Upper lobe of right lung (tissue), 1 donor: Measurements from ENCODE around the gene GNG12. TPM values are rescaled to one million over a fixed set of nuclear protein-coding genes. Genes with fewer than 3 reads are reported as not detected.

Experiments
- ATAC-seq: fragments of 200-7000 bp; cut with Tn5 transposase; one replicate; pipeline ENCODE4 v1.9.1; 2020; ENCODE audit warnings: mild to moderate bottlenecking, moderate library complexity
- DNase-seq: peaks from one replicate; pipeline ENCODE4 v3.0.0-alpha.2; 2020
- H3K27ac ChIP-seq: fragments of 200-600 bp; one replicate; pipeline ENCODE4 v1.8.0; 2022
- H3K27me3 ChIP-seq: fragments of 200-600 bp; one replicate; pipeline ENCODE4 v1.8.0; 2022; ENCODE audit warnings: mild to moderate bottlenecking
- H3K36me3 ChIP-seq: fragments of 200-600 bp; one replicate; pipeline ENCODE4 v1.8.0; 2022
- H3K4me1 ChIP-seq: fragments of 200-600 bp; one replicate; pipeline ENCODE4 v1.8.0; 2022
- H3K4me3 ChIP-seq: fragments of 200-600 bp; one replicate; pipeline ENCODE4 v1.8.0; 2022; ENCODE audit warnings: mild to moderate bottlenecking
- H3K9me3 ChIP-seq: fragments of 200-600 bp; one replicate; pipeline ENCODE4 v1.8.0; 2022
- CTCF ChIP-seq: fragments of 200-600 bp; IDR thresholded peaks from one replicate; pipeline ENCODE4 v1.8.0; 2022; ENCODE audit warnings: antibody characterized with exemption
- intact Hi-C: fragments of 100-400 bp; cut with DNase I; formaldehyde crosslinking; loops from one replicate; pipeline ENCODE4 v1.11.0; 2022
- total RNA-seq: library from RNA; stranded (reverse); fragmentation: NEBNext Ultra II Directional; extraction: Animal tissue kit (Norgen Biotek cat#: 25700); gene quantifications from one replicate; pipeline ENCODE4 v1.2.1, GENCODE V29; 2021
- donor health status: DM: no; HTN: yes; CAD: no; lungs with severe emphysema.

GNG12 gene
- total RNA-seq, 1 donor from 2014 or later, result 59.8 TPM

GRCh38 chr1:67747671-67748546 lies 85.4 kb downstream of the GNG12 start:
- Histone ChIP-seq H3K4me3 (peak overlapping the region; percentile 14), H3K27ac (peak overlapping the region; percentile 62), H3K27me3 (no peaks in the 10 kb centered on the region), H3K4me1 (peaks cover 42% of the 10 kb centered on the region), H3K9me3 (no peaks in the 10 kb centered on the region), H3K36me3 (no peaks in the 10 kb centered on the region)
- no peak for DNase-seq
- intact Hi-C loops, result no loop called here
- no peak for ATAC-seq
- TF ChIP-seq CTCF, result no peak

DNA sequence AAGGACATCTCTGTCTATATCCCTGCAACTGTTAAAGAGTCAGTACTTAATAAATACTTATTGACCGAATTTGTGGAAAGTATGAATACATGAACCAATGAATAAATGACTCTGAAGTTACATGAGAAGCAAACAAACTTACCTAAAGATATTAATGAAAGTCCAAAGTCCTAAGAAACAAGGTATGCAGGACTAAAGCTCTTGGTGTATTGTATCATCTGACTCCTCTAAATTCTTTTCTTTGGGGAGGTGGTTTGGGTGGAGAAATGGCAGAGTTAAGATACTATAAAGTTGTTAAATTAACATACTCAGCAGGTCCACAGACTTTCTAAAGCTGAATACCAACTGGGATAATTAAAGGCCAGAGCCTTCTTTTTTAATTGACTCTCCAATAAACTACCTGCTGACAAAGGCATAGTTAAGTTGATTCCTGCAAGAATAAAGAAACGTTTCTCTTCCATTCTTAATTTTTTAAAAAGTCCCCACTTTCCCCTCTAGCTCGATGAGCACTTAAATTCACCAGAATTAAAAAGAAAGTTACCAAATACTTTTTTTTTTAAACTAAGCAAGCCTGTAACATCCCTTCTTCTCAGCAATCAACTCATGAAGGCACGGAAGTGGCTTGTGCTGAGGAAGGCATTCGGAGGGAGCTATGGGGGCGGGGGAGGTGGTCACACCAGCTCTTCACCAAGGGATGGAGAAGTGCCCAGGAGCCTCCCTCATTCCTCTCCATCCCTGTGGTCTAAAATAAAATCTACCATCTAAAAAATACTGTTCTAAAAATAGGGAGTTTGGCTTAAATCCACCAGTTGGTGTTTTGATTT lies 87.2 kb downstream of the GNG12 start:
- intact Hi-C loops, result no loop called here
- Histone ChIP-seq H3K36me3 (no peaks in the 10 kb centered on the region), H3K27me3 (no peaks in the 10 kb centered on the region), H3K27ac (no peak overlapping the region), H3K4me1 (peaks cover 42% of the 10 kb centered on the region), H3K9me3 (no peaks in the 10 kb centered on the region), H3K4me3 (no peak overlapping the region)
- no peak for TF ChIP-seq CTCF
- ATAC-seq, result no peak
- no peak for DNase-seq

GRCh38 chr1:67743072-67743725 lies 90.1 kb downstream of the GNG12 start:
- intact Hi-C loops, result no loop called here
- Histone ChIP-seq H3K36me3 (no peaks in the 10 kb centered on the region), H3K9me3 (no peaks in the 10 kb centered on the region), H3K27ac (no peak overlapping the region), H3K4me1 (peaks cover 19% of the 10 kb centered on the region), H3K27me3 (no peaks in the 10 kb centered on the region), H3K4me3 (no peak overlapping the region)
- DNase-seq (no peak), ATAC-seq (no peak)
- TF ChIP-seq CTCF, result no peak

DNA sequence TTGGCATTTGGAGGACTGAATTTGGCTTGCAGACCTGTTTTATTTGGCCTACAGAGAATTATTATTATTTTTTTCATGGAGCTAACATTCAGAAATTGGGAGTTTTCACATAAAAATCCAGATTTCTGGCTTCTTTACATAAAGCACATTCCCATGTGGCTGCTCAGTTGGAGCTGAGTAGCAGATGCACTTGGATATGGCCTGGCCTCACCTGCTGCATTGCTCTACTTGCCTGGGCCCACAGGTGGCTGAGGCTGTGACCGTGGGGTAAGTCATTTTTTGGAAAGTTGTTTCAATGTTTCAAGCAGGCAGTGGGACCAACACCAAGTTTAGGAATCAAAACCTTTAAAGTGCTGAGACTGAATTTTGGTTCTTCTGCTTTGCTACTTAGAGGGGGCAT lies 91.5 kb downstream of the GNG12 start:
- ATAC-seq (no peak), DNase-seq (no peak)
- Histone ChIP-seq H3K27ac (no peak overlapping the region), H3K9me3 (no peaks in the 10 kb centered on the region), H3K36me3 (no peaks in the 10 kb centered on the region), H3K4me3 (no peak overlapping the region), H3K4me1 (peaks cover 9% of the 10 kb centered on the region), H3K27me3 (no peaks in the 10 kb centered on the region)
- intact Hi-C loops, result no loop called here
- no peak for TF ChIP-seq CTCF

DNA sequence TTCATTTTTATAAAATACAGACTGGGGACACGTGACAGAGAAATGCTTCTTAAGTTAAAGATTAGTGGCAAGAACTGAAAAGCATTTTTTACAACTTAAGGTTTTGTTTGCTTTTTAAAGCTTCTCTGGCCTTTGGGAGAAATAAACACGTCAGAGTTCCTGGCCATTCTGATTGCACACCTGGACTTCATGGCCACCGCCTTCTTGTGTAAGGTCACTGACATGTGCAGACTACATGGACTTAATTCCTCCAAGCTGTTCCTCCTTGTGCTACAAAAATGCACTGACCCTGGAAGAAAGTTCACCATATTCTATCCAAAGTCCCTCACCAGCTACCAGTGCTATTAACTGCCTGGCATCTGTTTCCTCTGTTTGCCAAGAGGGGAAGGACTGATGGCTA lies 92.1 kb downstream of the GNG12 start:
- H3K36me3 ChIP-seq, result no peaks in the 10 kb centered on the region
- intact Hi-C loops, result no loop called here
- H3K4me3 ChIP-seq, result no peak overlapping the region
- TF ChIP-seq CTCF, result no peak
- no peaks in the 10 kb centered on the region for H3K9me3 ChIP-seq
- DNase-seq (no peak), ATAC-seq (no peak)
- no peak overlapping the region for H3K27ac ChIP-seq
- H3K4me1 ChIP-seq, result peaks cover 10% of the 10 kb centered on the region
- H3K27me3 ChIP-seq, result no peaks in the 10 kb centered on the region
